NCI-H2107 treated with DMSO at 0.1 percent for 48 hours (cell line): ENCODE measurements around the gene RNF8.
"Not testable (repeated sequence)": the region's sequence is repeated elsewhere in the genome, so short reads cannot be mapped to it uniquely, and the experiment has no call there.

Source experiments
- DNase-seq: peaks from one replicate; lab custom pipeline; 2025; ENCODE audit not compliant: unreplicated experiment; lab: John Stamatoyannopoulos, UW

RNF8 gene

GRCh38 chr6:37321101-37321500, 32.7 kb upstream of the RNF8 start:
- DNase-seq, result no peak

- DNase-seq, result no peak
These were observed 32.0 kb upstream of the RNF8 start for GRCh38 chr6:37321516-37322415.

DNA sequence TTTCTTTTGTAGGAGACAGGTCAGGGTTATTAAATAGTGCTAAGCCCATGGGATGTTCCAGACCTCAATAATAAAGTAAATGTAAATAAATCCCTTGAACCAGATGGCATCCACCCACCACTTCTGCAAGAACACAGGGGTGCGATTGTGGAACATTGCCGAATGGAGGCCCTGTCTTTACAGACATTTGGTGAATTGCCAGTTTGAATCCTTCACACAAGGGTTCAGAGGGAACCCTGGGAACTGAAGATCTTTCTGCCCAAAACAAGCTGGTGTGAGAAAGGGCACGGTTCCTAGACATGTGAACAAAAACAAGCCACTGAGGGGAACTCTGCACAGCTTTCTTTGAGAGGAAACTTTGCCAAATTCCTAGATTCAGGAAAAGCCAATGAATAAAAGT, 30.2 kb upstream of the RNF8 start:
- DNase-seq, result no peak

DNA sequence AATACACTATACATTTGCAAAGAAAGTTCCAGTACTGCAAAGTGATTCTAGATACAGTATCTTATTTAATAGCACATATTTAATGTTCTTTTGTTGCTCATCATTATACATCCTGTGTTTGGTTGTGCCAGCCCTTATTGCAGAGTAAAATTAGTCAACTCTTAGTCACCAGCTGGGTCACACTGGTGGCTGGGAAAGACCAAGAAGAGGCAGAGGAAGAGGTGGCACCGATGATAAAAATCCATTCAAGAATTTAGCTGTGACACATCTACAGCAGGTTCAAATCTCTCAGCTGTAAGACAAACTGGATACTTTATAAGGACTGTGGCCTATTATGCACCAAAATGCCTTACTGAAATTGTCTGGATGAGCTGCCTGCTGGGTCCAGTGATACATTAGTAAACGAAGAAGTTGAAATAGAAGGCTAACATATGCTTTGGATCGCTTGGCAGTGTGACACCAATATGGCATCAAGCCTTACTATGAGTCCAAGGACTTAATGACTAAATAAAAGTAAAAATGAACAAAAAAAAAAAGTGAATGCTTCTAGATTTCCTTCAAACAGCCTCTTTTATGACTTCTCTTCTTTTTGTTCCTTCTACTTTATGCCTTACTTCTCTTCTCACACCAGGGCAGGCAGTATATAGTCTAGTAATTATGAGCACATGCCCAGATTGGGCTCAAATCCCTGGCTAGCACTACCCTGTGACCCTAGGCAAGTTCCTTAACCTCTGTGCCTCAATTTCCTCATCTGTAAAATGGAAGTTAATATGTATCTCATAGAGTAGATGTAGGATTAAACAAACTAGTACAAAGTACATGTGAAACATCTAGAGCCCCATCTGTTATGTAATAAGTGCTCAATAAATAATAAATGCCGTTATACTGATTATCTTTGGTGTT, 29.4 kb upstream of the RNF8 start:
- no peak for DNase-seq

- DNase-seq, result not testable (repeated sequence)
These were observed 23.4 kb upstream of the RNF8 start for GRCh38 chr6:37330345-37330744.

GRCh38 chr6:37331047-37331446, 22.7 kb upstream of the RNF8 start:
- no peak for DNase-seq

DNA sequence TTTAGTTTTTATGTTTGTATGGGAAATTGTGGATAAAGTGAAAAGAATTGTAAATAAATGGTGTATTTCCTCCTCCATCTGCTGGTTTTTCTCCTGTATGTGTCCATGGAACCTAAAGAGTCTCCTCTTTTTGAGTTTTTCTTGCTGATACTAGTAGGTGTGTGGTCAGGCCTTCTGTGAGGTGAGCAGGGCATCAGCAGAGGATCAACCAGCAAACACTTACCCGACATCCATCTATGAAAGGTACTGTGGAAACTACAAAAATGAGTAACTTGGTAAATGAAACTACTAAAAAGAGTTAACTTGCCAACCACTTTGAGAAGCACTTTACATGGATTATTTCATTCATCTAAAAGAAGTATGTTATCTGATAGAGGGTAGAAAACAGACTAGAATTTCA, 20.9 kb upstream of the RNF8 start:
- DNase-seq, result no peak

DNA sequence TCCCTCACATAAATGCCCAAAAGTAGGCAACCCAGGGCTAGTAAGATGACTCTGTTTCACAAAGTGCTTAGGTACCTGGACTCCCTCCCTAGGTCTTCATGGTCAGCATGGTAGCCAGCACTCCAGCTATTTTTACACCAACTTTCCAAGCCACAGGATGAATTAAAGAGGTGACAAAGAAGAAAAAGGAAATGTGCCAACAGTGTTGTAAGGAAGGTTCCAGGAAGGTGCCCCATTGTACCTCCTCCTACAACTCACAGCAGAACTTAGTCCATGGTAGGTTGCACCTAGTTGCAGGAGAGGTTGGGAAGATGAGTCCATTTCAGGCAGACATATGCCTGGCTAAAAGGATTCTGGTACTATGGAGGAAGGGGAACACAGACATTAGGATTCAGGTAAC, 19.7 kb upstream of the RNF8 start:
- no peak for DNase-seq

DNA sequence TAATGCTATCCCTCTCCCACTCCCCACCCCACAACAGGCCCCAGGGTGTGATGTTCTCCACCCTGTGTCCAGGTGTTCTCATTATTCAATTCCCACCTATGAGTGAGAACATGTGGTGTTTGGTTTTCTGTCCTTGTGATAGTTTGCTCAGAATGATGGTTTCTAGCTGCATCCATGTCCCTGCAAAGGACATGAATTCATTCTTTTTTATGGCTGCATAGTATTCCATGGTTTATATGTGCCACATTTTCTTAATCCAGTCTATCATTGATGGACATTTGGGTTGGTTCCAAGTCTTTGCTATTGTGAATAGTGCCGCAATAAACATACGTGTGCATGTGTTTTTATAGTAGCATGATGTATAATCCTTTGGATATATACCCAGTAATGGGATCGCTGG, 15.5 kb upstream of the RNF8 start:
- not testable (repeated sequence) for DNase-seq

DNA sequence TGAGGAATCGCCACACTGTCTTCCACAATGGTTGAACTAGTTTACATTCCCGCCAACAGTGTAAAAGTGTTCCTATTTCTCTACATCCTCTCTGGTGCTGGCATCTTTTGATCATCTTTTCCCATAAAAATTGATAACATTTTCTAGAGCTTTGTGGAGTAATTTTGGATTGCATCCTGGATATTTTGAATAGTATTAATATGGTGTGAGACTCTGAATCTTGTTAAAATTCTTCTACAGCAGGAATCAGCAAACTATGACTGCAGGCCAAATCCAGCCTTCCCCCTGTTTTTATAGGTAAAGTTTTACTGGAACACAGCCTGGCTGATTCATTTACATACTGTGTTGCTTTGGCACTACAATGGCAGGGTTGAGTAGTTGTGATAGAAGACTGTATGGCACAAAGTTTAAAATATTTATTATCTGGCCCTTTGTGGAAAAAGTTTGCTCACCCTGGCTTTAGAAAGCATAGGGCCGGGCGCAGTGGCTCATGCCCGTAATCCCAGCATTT, 15.0 kb upstream of the RNF8 start:
- no peak for DNase-seq

- no peak for DNase-seq
These were observed 13.8 kb upstream of the RNF8 start for GRCh38 chr6:37339741-37340638.

- DNase-seq, result no peak
These were observed 13.2 kb upstream of the RNF8 start for GRCh38 chr6:37340639-37340943.

- DNase-seq, result no peak
These were observed 10.5 kb upstream of the RNF8 start for GRCh38 chr6:37343248-37343647.

DNA sequence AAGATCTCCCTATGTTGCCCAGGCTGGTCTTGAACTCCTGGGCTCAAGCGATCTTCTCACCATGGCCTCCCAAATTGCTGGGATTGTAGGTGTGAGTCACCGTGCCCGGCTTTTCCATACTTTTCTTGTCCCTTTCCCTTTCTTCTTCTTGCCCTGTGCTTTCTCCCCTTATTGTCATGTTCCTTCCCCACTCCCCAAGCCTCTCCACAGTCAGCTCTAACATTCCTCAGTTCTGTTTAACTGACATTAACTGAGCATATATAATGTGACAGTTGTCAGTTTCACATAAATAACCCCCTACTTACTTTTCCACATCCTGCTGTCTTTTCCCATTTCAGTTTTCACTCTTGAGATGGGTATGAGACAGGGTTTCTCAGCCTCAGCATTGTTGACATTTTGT, 9.5 kb upstream of the RNF8 start:
- no peak for DNase-seq

GRCh38 chr6:37345804-37346203, 8.0 kb upstream of the RNF8 start:
- DNase-seq, result not testable (repeated sequence)

DNA sequence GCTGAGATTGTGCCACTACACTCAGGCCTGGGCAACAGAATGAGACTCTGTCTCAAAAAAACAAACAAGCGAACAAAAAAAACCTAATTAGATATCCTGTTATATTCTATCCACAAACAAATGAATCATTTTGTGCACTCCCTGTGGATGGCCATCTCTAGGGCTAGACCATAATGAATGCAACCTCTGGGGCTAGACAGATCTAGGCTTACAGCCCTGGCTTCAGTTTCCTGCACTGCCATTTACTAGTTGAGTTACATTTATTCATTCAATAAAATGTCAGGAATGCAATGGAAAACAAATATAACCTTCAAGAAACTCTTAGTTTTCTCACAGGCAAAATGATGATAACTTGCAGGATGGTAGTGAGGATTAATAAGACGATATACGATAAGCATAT, 6.6 kb upstream of the RNF8 start:
- no peak for DNase-seq

DNA sequence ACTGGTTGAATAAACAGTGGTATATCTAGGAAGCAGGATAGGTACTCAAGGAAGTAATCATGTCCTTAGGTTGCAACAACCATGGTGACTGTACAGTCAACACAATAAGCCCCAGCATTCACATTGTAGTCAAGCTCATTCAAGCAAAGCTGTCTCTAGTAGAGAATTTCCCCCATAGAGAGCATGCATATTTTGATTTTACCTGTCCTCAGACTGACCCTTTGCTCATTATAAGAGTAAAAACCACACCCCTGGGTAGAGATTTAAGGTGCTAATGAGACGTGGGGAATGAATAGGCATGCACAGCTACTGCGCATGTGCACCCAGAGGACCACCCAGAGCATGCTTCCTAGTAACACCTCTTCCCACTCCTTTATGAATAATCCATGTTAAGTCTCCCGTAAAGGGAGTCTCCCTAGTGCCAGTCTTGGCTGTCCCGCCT, 6.1 kb upstream of the RNF8 start:
- DNase-seq, result no peak

DNA sequence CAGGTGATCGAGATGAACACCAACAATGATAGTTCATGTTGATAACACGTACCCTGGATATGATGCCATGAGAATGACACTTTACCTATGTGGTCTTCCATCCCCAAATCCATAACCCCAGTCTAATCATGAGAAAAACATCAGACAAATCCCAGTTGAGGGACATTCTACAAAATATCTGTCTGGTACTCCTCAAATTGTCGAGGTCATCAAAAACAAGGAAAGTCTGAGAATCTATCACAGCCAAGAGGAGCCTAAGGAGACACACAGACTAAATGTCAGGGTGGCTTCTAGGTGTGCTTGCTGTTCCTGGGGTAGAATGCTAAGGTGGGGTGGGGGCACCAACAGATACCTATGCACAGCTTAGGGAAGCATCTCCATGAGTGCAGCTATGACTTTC, 2.8 kb upstream of the RNF8 start:
- no peak for DNase-seq

- DNase-seq, result no peak
These were observed 1.4 kb upstream of the RNF8 start for GRCh38 chr6:37352384-37352783.

GRCh38 chr6:37354526-37355384, 972 bp downstream of the RNF8 start:
- DNase-seq, result no peak
